H9 (cell line): ENCODE data around the gene PCDH9. TPM values are rescaled to one million over a fixed set of nuclear protein-coding genes. Genes with fewer than 3 reads are reported as not detected.

Experiments used
- DNase-seq: peaks from one replicate; pipeline ENCODE4 v3.0.0-alpha.2; 2017
- H2AFZ ChIP-seq: one replicate; pipeline ENCODE4 v1.6.1; 2013; ENCODE audit warnings: mild to moderate bottlenecking, low read length, control low read depth, moderate library complexity
- H2AK5ac ChIP-seq: 2 replicates; pipeline ENCODE4 v1.6.1; 2013; ENCODE audit warnings: low read length, control low read depth, mixed read lengths; ENCODE audit not compliant: insufficient read length
- H2BK120ac ChIP-seq: one replicate; pipeline ENCODE4 v1.6.1; 2013; ENCODE audit warnings: low read depth, mild to moderate bottlenecking, low read length, control low read depth, inconsistent platforms; ENCODE audit not compliant: poor library complexity, severe bottlenecking
- H2BK12ac ChIP-seq: 2 replicates; pipeline ENCODE4 v1.6.1; 2013; ENCODE audit warnings: low read length, control low read depth, mixed read lengths, low read depth; ENCODE audit not compliant: insufficient read length
- H2BK15ac ChIP-seq: 2 replicates; pipeline ENCODE4 v1.6.1; 2013; ENCODE audit warnings: low read depth, low read length, control low read depth
- H2BK20ac ChIP-seq: one replicate; pipeline ENCODE4 v1.6.1; 2013; ENCODE audit warnings: low read depth, mild to moderate bottlenecking, low read length, control low read depth, inconsistent platforms; ENCODE audit not compliant: poor library complexity, severe bottlenecking
- H2BK5ac ChIP-seq: 2 replicates; pipeline ENCODE4 v1.6.1; 2013; ENCODE audit warnings: low read length, control low read depth, mixed read lengths; ENCODE audit not compliant: insufficient read length
- H3K14ac ChIP-seq: 2 replicates; pipeline ENCODE4 v1.6.1; 2013; ENCODE audit warnings: low read length, control low read depth; ENCODE audit not compliant: insufficient read depth
- H3K18ac ChIP-seq: 2 replicates; pipeline ENCODE4 v1.6.1; 2013; ENCODE audit warnings: low read depth, mild to moderate bottlenecking, mixed read lengths, low read length, control low read depth; ENCODE audit not compliant: insufficient read length
- H3K23ac ChIP-seq: 2 replicates; pipeline ENCODE4 v1.6.1; 2013; ENCODE audit warnings: low read length, control low read depth, mixed read lengths, low read depth; ENCODE audit not compliant: insufficient read length
- H3K23me2 ChIP-seq: 2 replicates; pipeline ENCODE4 v1.6.1; 2013; ENCODE audit warnings: low read depth, mild to moderate bottlenecking, mixed read lengths, low read length, control low read depth; ENCODE audit not compliant: insufficient read length, poor library complexity, severe bottlenecking
- H3K27ac ChIP-seq: 2 replicates; pipeline ENCODE4 v1.5.1; 2013; ENCODE audit warnings: low read length, control low read depth, mixed read lengths, low read depth; ENCODE audit not compliant: insufficient read length
- H3K27me3 ChIP-seq: 2 replicates; pipeline ENCODE4 v1.6.1; 2013; ENCODE audit warnings: low read length, control low read depth, inconsistent platforms; ENCODE audit not compliant: insufficient read depth
- H3K4ac ChIP-seq: 2 replicates; pipeline ENCODE4 v1.6.1; 2013; ENCODE audit warnings: low read depth, mild to moderate bottlenecking, control low read depth, inconsistent platforms, low read length, moderate library complexity
- H3K4me1 ChIP-seq: 2 replicates; pipeline ENCODE4 v1.6.1; 2013; ENCODE audit warnings: low read length, control low read depth, inconsistent platforms; ENCODE audit not compliant: insufficient read depth
- H3K4me2 ChIP-seq: 2 replicates; pipeline ENCODE4 v1.6.1; 2013; ENCODE audit warnings: low read length, control low read depth, mixed read lengths; ENCODE audit not compliant: insufficient read length, insufficient read depth
- H3K56ac ChIP-seq: 2 replicates; pipeline ENCODE4 v1.6.1; 2013; ENCODE audit warnings: low read depth, mild to moderate bottlenecking, mixed read lengths, low read length, control low read depth; ENCODE audit not compliant: insufficient read length
- H3K79me1 ChIP-seq: 2 replicates; pipeline ENCODE4 v1.6.1; 2013; ENCODE audit warnings: low read depth, mild to moderate bottlenecking, moderate library complexity, low read length, control low read depth, inconsistent platforms; ENCODE audit not compliant: insufficient read depth, poor library complexity, severe bottlenecking
- H3K79me2 ChIP-seq: 2 replicates; pipeline ENCODE4 v1.6.1; 2013; ENCODE audit warnings: low read length, control low read depth, inconsistent platforms; ENCODE audit not compliant: insufficient read depth
- H3K9ac ChIP-seq: 2 replicates; pipeline ENCODE4 v1.6.1; 2013; ENCODE audit warnings: low read length, control low read depth, mixed read lengths; ENCODE audit not compliant: insufficient read length; ENCODE audit errors: extremely low read depth
- H3K9me3 ChIP-seq: one replicate; pipeline ENCODE4 v1.6.1; 2013; ENCODE audit warnings: low read depth, low read length, inconsistent platforms; ENCODE audit not compliant: control insufficient read depth
- H3T11ph ChIP-seq: one replicate; pipeline ENCODE4 v1.6.1; 2013; ENCODE audit warnings: mild to moderate bottlenecking, low read length, control low read depth, inconsistent platforms
- H4K20me1 ChIP-seq: one replicate; pipeline ENCODE4 v1.6.1; 2013; ENCODE audit not compliant: control insufficient read depth, insufficient read length, insufficient read depth
- H4K5ac ChIP-seq: 2 replicates; pipeline ENCODE4 v1.6.1; 2013; ENCODE audit warnings: low read depth, mild to moderate bottlenecking, mixed read lengths, low read length, control low read depth; ENCODE audit not compliant: insufficient read length
- H4K8ac ChIP-seq: replicated peaks from 2 replicates; pipeline ENCODE4 v1.6.1; 2013; ENCODE audit warnings: low read length, control low read depth, mixed read lengths, low read depth; ENCODE audit not compliant: insufficient read length
- H4K91ac ChIP-seq: 2 replicates; pipeline ENCODE4 v1.6.1; 2013; ENCODE audit warnings: low read depth, mild to moderate bottlenecking, moderate library complexity, mixed read lengths, low read length, control low read depth; ENCODE audit not compliant: insufficient read length
- H3K27ac Mint-ChIP-seq, 3 experiments: 2 replicates in 2 of 3; 3 replicates in 1 of 3; pipeline ENCODE4 v1.8.0; 2020 to 2021; ENCODE audit warnings: mixed read lengths in 3 of 3, mild to moderate bottlenecking in 1 of 3, moderate library complexity in 1 of 3
- H3K27me3 Mint-ChIP-seq: 2 replicates; pipeline ENCODE4 v1.8.0; 2021; ENCODE audit warnings: low read depth, mild to moderate bottlenecking, moderate library complexity, mixed read lengths
- H3K36me3 Mint-ChIP-seq, 3 experiments: 2 replicates in 2 of 3; 3 replicates in 1 of 3; pipeline ENCODE4 v1.8.0; 2020 to 2021; ENCODE audit warnings: low read depth in 3 of 3, mixed read lengths in 3 of 3; ENCODE audit not compliant: insufficient read depth in 1 of 3
- H3K4me1 Mint-ChIP-seq, 2 experiments: 2 replicates each; pipeline ENCODE4 v1.8.0; 2020; ENCODE audit warnings: mixed read lengths in 2 of 2
- H3K4me3 Mint-ChIP-seq, 2 experiments: 2 replicates in 1 of 2; 3 replicates in 1 of 2; pipeline ENCODE4 v1.8.0; 2020 to 2021; ENCODE audit warnings: mild to moderate bottlenecking in 2 of 2, mixed read lengths in 2 of 2, moderate library complexity in 1 of 2
- H3K9me3 Mint-ChIP-seq, 2 experiments: 2 replicates in 1 of 2; 3 replicates in 1 of 2; pipeline ENCODE4 v1.8.0; 2020; ENCODE audit warnings: mild to moderate bottlenecking in 2 of 2, mixed read lengths in 2 of 2, moderate library complexity in 1 of 2
- WGBS: extraction: QIAGEN DNeasy Blood & Tissue Kit; methylation state at CpG from one replicate; pipeline ENCODE4 v1.1.7; 2013; ENCODE audit warnings: missing lambda C conversion rate, low lambda C conversion rate, mixed read lengths; ENCODE audit not compliant: insufficient read length; ENCODE audit errors: extremely low coverage; 5-methylcytosine and 5-hydroxymethylcytosine counted together
- total RNA-seq: library from RNA; stranded (reverse); gene quantifications from 2 replicates; pipeline ENCODE4 v1.2.1, GENCODE V29; 2021
- TF ChIP-seq, protein P1 (sequence below): fragments of 200-600 bp; sonication (generic); conservative IDR thresholded peaks from 3 replicates; pipeline ENCODE4 v1.8.0; 2021; ENCODE audit warnings: antibody characterized with exemption, mild to moderate bottlenecking

The PCDH9 gene
- total RNA-seq, 1 experiment from 2014 or later: 0.11 TPM

DNA sequence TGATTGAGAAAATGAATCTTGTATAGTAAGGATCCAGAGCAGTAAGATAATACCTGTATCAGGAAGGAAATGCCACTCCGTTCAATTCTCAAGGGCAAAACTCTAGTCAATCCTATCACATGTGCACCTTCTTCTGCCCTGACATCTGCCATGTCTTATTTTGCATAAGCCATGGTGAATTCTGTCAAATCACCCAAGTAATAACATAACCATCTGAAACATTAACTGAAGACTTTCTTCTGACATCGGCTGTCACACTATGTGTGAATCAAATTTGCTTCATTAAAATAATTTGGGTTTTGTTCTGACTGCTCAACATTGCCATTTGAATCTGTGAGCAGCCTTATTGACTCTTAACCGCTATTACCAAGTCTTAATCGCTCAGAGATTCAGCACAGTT, 91.2 kb downstream of the PCDH9 start:
- Histone ChIP-seq H3K9me3 (no peaks in the 10 kb centered on the region), H4K91ac (no peak overlapping the region), H3K23ac (no peak overlapping the region), H3K27me3 (no peaks in the 10 kb centered on the region), H4K8ac (no peak overlapping the region), H3K23me2 (no peaks in the 10 kb centered on the region), H3K9ac (no peak overlapping the region), H3T11ph (no peak overlapping the region), H2BK12ac (no peak overlapping the region), H3K4me1 (no peaks in the 10 kb centered on the region), H2BK15ac (no peak overlapping the region), H2BK120ac (no peak overlapping the region), H3K18ac (no peak overlapping the region), H2AFZ (no peak overlapping the region), H3K27ac (no peak overlapping the region), H4K5ac (no peak overlapping the region), H2BK5ac (no peak overlapping the region), H3K14ac (no peak overlapping the region), H4K20me1 (no peaks in the 10 kb centered on the region), H3K79me1 (no peaks in the 10 kb centered on the region), H2BK20ac (no peak overlapping the region), H3K56ac (no peak overlapping the region), H3K79me2 (no peaks in the 10 kb centered on the region), H3K4me2 (no peak overlapping the region), H3K4ac (no peak overlapping the region), H2AK5ac (no peak overlapping the region)
- no peak for DNase-seq
- WGBS: no CpG with 5 or more reads among the region's 4 CpGs
- Mint-ChIP-seq H3K27me3 (no peaks in the 10 kb centered on the region), H3K4me3 (no peak overlapping the region), H3K4me1 (peaks cover 9% of the 10 kb centered on the region in 2 experiments), H3K27ac (no peak overlapping the region), H3K36me3 (no peaks in the 10 kb centered on the region; a peak in 1 of 7 replicates), H3K9me3 (no peaks in the 10 kb centered on the region)
- TF ChIP-seq, protein P1, sequence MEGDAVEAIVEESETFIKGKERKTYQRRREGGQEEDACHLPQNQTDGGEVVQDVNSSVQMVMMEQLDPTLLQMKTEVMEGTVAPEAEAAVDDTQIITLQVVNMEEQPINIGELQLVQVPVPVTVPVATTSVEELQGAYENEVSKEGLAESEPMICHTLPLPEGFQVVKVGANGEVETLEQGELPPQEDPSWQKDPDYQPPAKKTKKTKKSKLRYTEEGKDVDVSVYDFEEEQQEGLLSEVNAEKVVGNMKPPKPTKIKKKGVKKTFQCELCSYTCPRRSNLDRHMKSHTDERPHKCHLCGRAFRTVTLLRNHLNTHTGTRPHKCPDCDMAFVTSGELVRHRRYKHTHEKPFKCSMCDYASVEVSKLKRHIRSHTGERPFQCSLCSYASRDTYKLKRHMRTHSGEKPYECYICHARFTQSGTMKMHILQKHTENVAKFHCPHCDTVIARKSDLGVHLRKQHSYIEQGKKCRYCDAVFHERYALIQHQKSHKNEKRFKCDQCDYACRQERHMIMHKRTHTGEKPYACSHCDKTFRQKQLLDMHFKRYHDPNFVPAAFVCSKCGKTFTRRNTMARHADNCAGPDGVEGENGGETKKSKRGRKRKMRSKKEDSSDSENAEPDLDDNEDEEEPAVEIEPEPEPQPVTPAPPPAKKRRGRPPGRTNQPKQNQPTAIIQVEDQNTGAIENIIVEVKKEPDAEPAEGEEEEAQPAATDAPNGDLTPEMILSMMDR: no peak
